Progenitor cell of endocrine pancreas (in vitro differentiated cells): ENCODE measurements around the gene CX3CL1. TPM values are rescaled to one million over a fixed set of nuclear protein-coding genes. Genes with fewer than 3 reads are reported as not detected.

ENCODE experiments used
- DNase-seq: peaks from one replicate; pipeline ENCODE4 v3.0.0; 2021; ENCODE audit warnings: low spot score; ENCODE audit not compliant: unreplicated experiment
- H3K27ac Mint-ChIP-seq: 2 replicates; pipeline ENCODE4 v1.8.0; 2021; ENCODE audit warnings: mild to moderate bottlenecking, moderate library complexity, mixed read lengths
- H3K27me3 Mint-ChIP-seq: 2 replicates; pipeline ENCODE4 v1.8.0; 2021; ENCODE audit warnings: mixed read lengths
- H3K36me3 Mint-ChIP-seq: 2 replicates; pipeline ENCODE4 v1.8.0; 2022; ENCODE audit warnings: mixed read lengths; ENCODE audit not compliant: insufficient read depth
- H3K4me1 Mint-ChIP-seq: 2 replicates; pipeline ENCODE4 v1.8.0; 2021; ENCODE audit warnings: low read depth, mixed read lengths
- H3K4me3 Mint-ChIP-seq: 2 replicates; pipeline ENCODE4 v1.8.0; 2021; ENCODE audit warnings: low read depth, mild to moderate bottlenecking, moderate library complexity, mixed read lengths
- H3K9me3 Mint-ChIP-seq: 2 replicates; pipeline ENCODE4 v1.8.0; 2021; ENCODE audit warnings: low read depth, mixed read lengths
- total RNA-seq: library from RNA; stranded (reverse); gene quantifications from 2 replicates; pipeline ENCODE4 v1.2.1, GENCODE V29; 2021
- TF ChIP-seq, protein P1 (sequence below): fragments of 200-600 bp; sonication (generic); IDR thresholded peaks from one replicate; pipeline ENCODE4 v1.5.0; 2021; ENCODE audit warnings: antibody characterized with exemption, mild to moderate bottlenecking; ENCODE audit not compliant: unreplicated experiment

Gene CX3CL1
- total RNA-seq, 1 donor from 2014 or later = 0.74 TPM

- peaks cover 14% of the 10 kb centered on the region for H3K27me3 Mint-ChIP-seq
- H3K4me3 Mint-ChIP-seq = no peak overlapping the region
- TF ChIP-seq, protein P1, sequence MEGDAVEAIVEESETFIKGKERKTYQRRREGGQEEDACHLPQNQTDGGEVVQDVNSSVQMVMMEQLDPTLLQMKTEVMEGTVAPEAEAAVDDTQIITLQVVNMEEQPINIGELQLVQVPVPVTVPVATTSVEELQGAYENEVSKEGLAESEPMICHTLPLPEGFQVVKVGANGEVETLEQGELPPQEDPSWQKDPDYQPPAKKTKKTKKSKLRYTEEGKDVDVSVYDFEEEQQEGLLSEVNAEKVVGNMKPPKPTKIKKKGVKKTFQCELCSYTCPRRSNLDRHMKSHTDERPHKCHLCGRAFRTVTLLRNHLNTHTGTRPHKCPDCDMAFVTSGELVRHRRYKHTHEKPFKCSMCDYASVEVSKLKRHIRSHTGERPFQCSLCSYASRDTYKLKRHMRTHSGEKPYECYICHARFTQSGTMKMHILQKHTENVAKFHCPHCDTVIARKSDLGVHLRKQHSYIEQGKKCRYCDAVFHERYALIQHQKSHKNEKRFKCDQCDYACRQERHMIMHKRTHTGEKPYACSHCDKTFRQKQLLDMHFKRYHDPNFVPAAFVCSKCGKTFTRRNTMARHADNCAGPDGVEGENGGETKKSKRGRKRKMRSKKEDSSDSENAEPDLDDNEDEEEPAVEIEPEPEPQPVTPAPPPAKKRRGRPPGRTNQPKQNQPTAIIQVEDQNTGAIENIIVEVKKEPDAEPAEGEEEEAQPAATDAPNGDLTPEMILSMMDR = no peak
- no peaks in the 10 kb centered on the region for H3K9me3 Mint-ChIP-seq
- H3K36me3 Mint-ChIP-seq = no peaks in the 10 kb centered on the region
- H3K4me1 Mint-ChIP-seq = no peaks in the 10 kb centered on the region
- DNase-seq = no peak
- H3K27ac Mint-ChIP-seq = no peak overlapping the region
Measured at GRCh38 chr16:57391300-57391699, 19.0 kb downstream of the CX3CL1 start.

- Mint-ChIP-seq H3K27ac (no peak overlapping the region), H3K9me3 (no peaks in the 10 kb centered on the region), H3K36me3 (no peaks in the 10 kb centered on the region), H3K27me3 (peaks cover 13% of the 10 kb centered on the region), H3K4me1 (no peaks in the 10 kb centered on the region), H3K4me3 (no peak overlapping the region)
- TF ChIP-seq, protein P1 = no peak
- no peak for DNase-seq
Measured at GRCh38 chr16:57391708-57392107, 19.4 kb downstream of the CX3CL1 start.

DNA sequence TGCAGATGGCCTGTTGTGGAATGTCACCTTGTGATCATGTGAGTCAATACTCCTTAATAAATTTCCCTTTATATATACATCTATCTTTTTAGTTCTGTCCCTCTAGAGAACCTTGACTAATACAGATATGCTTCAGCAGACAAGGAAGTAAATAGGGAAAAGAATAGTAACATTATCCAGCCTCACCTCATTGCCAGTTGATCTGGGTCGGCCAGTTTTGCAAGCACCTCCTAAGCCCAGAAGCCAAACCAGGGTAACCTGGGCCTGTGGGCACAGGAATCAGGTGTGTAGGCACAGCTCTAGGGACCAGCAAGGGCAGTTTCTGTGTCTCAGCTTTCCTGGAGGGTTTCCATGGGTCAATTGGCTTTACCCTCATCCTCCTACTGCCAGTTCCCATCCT is 20.4 kb downstream of the CX3CL1 start:
- H3K4me3 Mint-ChIP-seq = no peak overlapping the region
- TF ChIP-seq, protein P1 = no peak
- DNase-seq = no peak
- H3K9me3 Mint-ChIP-seq = no peaks in the 10 kb centered on the region
- H3K36me3 Mint-ChIP-seq = no peaks in the 10 kb centered on the region
- no peaks in the 10 kb centered on the region for H3K4me1 Mint-ChIP-seq
- no peak overlapping the region for H3K27ac Mint-ChIP-seq
- H3K27me3 Mint-ChIP-seq = peaks cover 16% of the 10 kb centered on the region

GRCh38 chr16:57394444-57394843 is 22.2 kb downstream of the CX3CL1 start:
- Mint-ChIP-seq H3K36me3 (no peaks in the 10 kb centered on the region), H3K27ac (no peak overlapping the region), H3K4me1 (no peaks in the 10 kb centered on the region), H3K4me3 (no peak overlapping the region), H3K27me3 (peaks cover 11% of the 10 kb centered on the region), H3K9me3 (no peaks in the 10 kb centered on the region)
- TF ChIP-seq, protein P1 = no peak
- DNase-seq = no peak

GRCh38 chr16:57395026-57395425 is 22.7 kb downstream of the CX3CL1 start:
- no peak overlapping the region for H3K27ac Mint-ChIP-seq
- H3K4me1 Mint-ChIP-seq = no peaks in the 10 kb centered on the region
- TF ChIP-seq, protein P1 = no peak
- no peak overlapping the region for H3K4me3 Mint-ChIP-seq
- H3K27me3 Mint-ChIP-seq = peaks cover 11% of the 10 kb centered on the region
- H3K36me3 Mint-ChIP-seq = no peaks in the 10 kb centered on the region
- no peaks in the 10 kb centered on the region for H3K9me3 Mint-ChIP-seq
- DNase-seq = no peak
